ENCODE results near the gene SP110.

DNA sequence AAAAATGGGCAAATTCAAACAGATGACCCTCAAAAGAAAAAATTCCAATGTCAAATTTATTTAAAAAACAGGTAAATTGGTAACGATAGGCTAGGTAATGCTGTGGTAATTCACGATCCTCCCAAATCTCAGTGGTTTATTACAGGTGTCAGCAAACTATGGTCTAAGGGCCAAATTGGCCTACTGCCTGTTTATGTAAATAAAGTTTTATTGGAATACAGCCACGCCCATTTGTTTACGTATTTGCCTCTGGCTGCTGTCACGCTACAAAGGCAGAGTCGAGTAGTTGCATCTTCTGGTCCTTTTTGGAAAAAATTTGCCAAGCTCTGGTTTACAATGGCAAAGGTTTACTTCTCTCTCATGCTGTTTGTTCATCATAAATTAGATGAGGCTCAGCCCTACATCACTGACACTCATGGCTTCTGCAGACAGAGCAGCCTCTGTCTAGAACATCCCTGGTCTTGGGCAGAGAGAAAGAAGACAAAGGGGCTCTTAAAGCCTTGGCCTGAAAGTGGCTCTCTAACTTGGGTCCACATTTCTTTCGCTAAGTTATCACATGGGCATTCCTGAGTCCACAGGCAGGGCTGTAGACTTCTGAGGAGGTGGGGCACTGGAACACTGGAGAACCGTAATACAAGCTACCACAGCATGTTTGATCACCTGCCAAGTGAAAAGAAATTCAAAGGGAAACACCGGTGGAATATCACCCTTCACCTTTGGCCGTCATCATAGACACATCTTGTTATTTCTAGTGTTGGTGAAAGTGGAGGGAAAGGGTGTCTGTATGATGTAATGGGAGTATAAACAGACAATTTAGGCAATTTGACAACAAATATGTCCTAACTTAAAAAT, 34.8 kb downstream of the SP110 start:
- TF ChIP-seq POLR2A (IDR thresholded peaks at IDR 0.05; ENCODE audit: low read length) (no peak), GATA1 (IDR thresholded peaks at IDR 0.05; ENCODE audit: low read depth, low read length) (no peak)

Measured in erythroblast (primary cell).